ENCODE results near the gene FAM13A.
"Not testable (repeated sequence)": the region's sequence is repeated elsewhere in the genome, so short reads cannot be mapped to it uniquely, and the experiment has no call there.

The FAM13A gene

DNA sequence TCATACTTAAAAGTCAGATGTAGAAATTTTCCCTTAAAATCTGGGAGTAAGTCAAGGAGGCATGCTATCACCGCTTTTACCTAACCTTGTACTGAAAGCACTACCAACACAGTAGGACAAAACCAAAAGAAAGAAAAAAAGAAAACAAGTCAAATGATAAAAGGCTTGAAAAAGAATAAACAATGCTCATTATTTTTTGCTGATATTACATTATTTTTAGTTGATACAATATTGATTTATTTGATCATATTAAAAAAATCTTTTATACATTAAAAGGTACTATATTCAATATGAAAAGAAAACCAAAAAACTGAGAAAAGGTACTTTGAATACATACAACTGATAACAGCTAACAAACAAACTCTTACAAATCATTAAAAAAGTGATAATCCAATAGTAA, 164.3 kb downstream of the FAM13A start:
- TF ChIP-seq, protein P1, sequence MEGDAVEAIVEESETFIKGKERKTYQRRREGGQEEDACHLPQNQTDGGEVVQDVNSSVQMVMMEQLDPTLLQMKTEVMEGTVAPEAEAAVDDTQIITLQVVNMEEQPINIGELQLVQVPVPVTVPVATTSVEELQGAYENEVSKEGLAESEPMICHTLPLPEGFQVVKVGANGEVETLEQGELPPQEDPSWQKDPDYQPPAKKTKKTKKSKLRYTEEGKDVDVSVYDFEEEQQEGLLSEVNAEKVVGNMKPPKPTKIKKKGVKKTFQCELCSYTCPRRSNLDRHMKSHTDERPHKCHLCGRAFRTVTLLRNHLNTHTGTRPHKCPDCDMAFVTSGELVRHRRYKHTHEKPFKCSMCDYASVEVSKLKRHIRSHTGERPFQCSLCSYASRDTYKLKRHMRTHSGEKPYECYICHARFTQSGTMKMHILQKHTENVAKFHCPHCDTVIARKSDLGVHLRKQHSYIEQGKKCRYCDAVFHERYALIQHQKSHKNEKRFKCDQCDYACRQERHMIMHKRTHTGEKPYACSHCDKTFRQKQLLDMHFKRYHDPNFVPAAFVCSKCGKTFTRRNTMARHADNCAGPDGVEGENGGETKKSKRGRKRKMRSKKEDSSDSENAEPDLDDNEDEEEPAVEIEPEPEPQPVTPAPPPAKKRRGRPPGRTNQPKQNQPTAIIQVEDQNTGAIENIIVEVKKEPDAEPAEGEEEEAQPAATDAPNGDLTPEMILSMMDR (IDR thresholded peaks at IDR 0.05; ENCODE audit: low read depth, low read length, missing control alignments) = no peak
- in situ Hi-C loops (cut with HindIII; ENCODE audit: low sequenced_read_pairs) = no loop called here
- H3K4me3 ChIP-seq (ENCODE audit: low read depth, low read length) = no peak overlapping the region
- DNase-seq (ENCODE audit: low read depth) = no peak

DNA sequence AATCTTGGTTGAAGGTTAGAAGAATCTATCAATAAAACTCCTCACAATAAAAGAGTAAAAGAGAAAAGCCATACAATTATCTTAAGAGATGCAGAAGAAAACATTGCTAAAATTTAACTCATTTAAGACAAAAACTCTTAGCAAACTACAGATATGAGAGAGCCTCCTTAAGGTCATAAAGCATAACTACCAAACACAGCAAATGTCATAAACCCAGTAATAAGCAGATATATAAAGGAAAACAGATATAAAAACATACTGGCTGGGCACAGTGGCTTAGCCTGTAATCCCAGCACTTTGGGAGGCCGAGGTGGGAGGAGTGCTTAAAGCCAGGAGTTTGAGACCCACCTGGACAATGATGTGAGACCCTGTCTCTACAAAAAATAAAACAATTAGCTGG, 165.3 kb downstream of the FAM13A start:
- H3K4me3 ChIP-seq (ENCODE audit: low read depth, low read length) = no peak overlapping the region
- DNase-seq (ENCODE audit: low read depth) = no peak
- TF ChIP-seq, protein P1 (IDR thresholded peaks at IDR 0.05; ENCODE audit: low read depth, low read length, missing control alignments) = no peak
- in situ Hi-C loops (cut with HindIII; ENCODE audit: low sequenced_read_pairs) = no loop called here

DNA sequence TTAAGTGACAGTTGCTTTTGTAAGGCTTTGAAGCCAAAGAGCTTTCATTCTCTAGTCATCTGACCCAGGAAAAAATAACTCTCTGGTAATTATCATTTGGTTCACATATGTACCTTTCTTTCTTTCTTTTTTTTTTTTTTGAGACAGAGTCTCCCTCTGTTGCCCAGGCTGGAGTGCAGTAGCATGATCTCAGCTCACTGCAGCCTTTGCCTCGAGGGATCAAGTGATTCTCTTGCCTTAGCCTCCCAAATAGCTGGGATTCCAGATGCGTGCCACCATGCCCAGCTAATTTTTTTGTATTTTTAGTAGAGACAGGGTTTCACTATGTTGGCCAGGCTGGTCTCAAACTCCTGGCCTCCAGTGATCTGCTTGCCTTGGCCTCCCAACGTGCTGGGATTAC, 169.6 kb downstream of the FAM13A start:
- in situ Hi-C loops (cut with HindIII; ENCODE audit: low sequenced_read_pairs); H3K4me3 ChIP-seq (ENCODE audit: low read depth, low read length); DNase-seq (ENCODE audit: low read depth): not testable (repeated sequence)

DNA sequence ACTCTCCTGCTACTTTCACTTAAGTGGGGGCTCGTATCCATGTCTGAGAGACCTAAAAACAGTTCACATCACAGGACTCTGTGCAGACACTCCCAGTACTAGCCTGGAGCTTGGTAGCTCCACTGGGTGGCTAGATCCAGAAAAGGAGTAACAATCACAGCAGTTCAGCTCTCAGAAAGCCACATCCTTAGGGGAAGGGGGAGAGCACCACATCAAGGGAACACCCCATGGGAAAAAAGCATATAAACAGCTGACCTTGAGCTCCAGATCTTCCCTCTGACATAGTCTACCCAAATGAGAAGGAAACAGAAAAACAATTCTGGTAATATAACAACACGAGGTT, 175.8 kb downstream of the FAM13A start:
- H3K4me3 ChIP-seq (ENCODE audit: low read depth, low read length) = no peak overlapping the region
- in situ Hi-C loops (cut with HindIII; ENCODE audit: low sequenced_read_pairs) = no loop called here
- TF ChIP-seq, protein P1 (IDR thresholded peaks at IDR 0.05; ENCODE audit: low read depth, low read length, missing control alignments) = no peak
- DNase-seq (ENCODE audit: low read depth) = no peak

DNA sequence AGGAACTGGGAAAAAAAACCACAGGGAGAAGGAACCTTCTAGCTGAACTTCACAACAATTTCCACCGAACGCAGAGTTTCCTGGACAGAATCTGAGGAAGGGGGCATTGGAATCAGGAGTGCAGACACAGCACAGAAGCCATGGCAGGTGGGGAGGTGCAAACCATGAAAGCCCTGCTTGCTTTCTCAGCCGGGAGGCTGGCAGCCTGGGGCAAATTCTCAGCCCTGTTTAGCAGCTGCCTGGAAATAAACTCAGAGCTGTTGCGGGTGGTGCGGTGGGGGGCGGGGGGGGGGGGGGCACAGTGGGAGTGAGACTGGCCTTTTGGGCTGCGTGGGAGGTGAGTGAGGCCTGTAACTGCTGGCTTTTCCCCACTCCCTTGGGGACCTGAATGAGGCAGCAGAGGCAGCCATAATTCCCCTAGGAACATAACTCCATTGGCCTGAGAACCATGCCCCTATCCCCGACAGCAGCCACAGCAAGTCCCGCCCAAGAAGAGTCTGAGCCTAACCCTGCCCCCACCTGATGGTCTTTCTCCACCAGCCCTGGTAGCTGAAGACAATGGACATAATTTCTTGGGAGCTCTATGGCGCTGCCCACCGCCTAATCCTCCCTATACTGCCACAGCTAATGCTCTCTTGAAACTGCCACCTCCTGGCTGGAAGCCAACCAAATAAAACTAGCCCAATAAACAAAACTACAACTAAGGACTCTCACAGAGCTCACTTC, 176.3 kb downstream of the FAM13A start:
- TF ChIP-seq, protein P1 (IDR thresholded peaks at IDR 0.05; ENCODE audit: low read depth, low read length, missing control alignments) = no peak
- no peak for DNase-seq (ENCODE audit: low read depth)
- no peak overlapping the region for H3K4me3 ChIP-seq (ENCODE audit: low read depth, low read length)
- in situ Hi-C loops (cut with HindIII; ENCODE audit: low sequenced_read_pairs) = no loop called here

DNA sequence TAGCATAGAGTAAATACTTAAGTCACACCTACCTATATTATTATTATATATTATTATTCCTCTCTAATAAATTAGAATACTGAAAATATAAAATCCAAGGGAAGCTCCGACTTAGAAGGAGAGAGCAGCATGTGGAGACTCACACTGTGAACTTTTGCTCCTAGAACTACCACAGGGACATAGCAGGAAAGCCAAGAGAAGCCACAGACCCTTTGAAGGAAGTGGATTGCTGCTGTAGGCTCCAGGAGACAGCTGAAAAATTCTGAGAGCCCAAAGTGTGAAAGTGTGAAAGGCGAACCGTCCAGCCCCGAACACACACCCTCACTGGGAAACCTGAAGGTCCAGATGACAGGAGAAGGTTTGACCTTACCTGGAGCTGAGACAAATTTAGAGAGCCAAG, 177.0 kb downstream of the FAM13A start:
- no peak for DNase-seq (ENCODE audit: low read depth)
- no peak overlapping the region for H3K4me3 ChIP-seq (ENCODE audit: low read depth, low read length)
- in situ Hi-C loops (cut with HindIII; ENCODE audit: low sequenced_read_pairs) = no loop called here
- TF ChIP-seq, protein P1 (IDR thresholded peaks at IDR 0.05; ENCODE audit: low read depth, low read length, missing control alignments) = no peak

DNA sequence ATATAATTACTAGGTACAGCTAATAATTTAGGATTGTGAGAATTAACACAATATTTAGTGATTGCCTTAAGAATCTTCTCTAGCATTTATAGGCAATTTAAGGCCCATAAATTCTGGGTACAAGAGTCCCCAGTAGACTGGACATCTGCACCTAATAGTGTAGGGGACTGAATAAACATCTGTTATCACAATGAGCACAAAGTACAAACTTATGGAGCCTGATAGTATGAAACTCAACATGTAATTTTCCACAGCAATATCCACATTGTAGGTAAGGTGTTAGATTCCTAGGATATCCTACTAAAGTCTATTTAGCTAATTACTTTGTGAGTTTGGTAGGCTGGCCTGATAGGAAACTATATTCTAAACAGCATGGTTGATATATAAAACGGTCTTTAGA, 178.3 kb downstream of the FAM13A start:
- no peak overlapping the region for H3K4me3 ChIP-seq (ENCODE audit: low read depth, low read length)
- in situ Hi-C loops (cut with HindIII; ENCODE audit: low sequenced_read_pairs) = no loop called here
- no peak for DNase-seq (ENCODE audit: low read depth)
- TF ChIP-seq, protein P1 (IDR thresholded peaks at IDR 0.05; ENCODE audit: low read depth, low read length, missing control alignments) = no peak

Data from astrocyte of the cerebellum (primary cell).